ENCODE measurements around the gene CLEC20A. TPM values are rescaled to one million over a fixed set of nuclear protein-coding genes. Genes with fewer than 3 reads are reported as not detected.

The CLEC20A gene
- total RNA-seq, 1 experiment from 2014 or later = not detected

GRCh38 chr1:178456472-178456871 is 40.3 kb downstream of the CLEC20A start:
- DNase-seq = no peak
- Histone ChIP-seq H3K4me3 (ENCODE audit: insufficient read depth, low read depth, low read length) (no peak overlapping the region), H3K27me3 (ENCODE audit: control insufficient read depth, insufficient read depth, low read length) (no peaks in the 10 kb centered on the region), H3K36me3 (replicated peaks; ENCODE audit: control insufficient read depth, insufficient read depth, low read length) (peaks cover 8% of the 10 kb centered on the region)

- H3K4me3 ChIP-seq (ENCODE audit: insufficient read depth, low read depth, low read length) = no peak overlapping the region
- H3K27me3 ChIP-seq (ENCODE audit: control insufficient read depth, insufficient read depth, low read length) = no peaks in the 10 kb centered on the region
- H3K36me3 ChIP-seq (replicated peaks; ENCODE audit: control insufficient read depth, insufficient read depth, low read length) = peaks cover 5% of the 10 kb centered on the region
- no peak for DNase-seq
Measured at GRCh38 chr1:178452013-178452412, 44.8 kb downstream of the CLEC20A start.

- Histone ChIP-seq H3K4me3 (ENCODE audit: insufficient read depth, low read depth, low read length) (no peak overlapping the region), H3K36me3 (replicated peaks; ENCODE audit: control insufficient read depth, insufficient read depth, low read length) (peaks cover 5% of the 10 kb centered on the region), H3K27me3 (ENCODE audit: control insufficient read depth, insufficient read depth, low read length) (no peaks in the 10 kb centered on the region)
- no peak for DNase-seq
Measured at GRCh38 chr1:178451529-178451928, 45.2 kb downstream of the CLEC20A start.

GRCh38 chr1:178450871-178451270 is 45.9 kb downstream of the CLEC20A start:
- Histone ChIP-seq H3K27me3 (ENCODE audit: control insufficient read depth, insufficient read depth, low read length) (no peaks in the 10 kb centered on the region), H3K36me3 (replicated peaks; ENCODE audit: control insufficient read depth, insufficient read depth, low read length) (peaks cover 5% of the 10 kb centered on the region), H3K4me3 (ENCODE audit: insufficient read depth, low read depth, low read length) (no peak overlapping the region)
- no peak for DNase-seq

GRCh38 chr1:178442925-178443324 is 53.8 kb downstream of the CLEC20A start:
- peaks cover 6% of the 10 kb centered on the region for H3K36me3 ChIP-seq (replicated peaks; ENCODE audit: control insufficient read depth, insufficient read depth, low read length)
- DNase-seq = no peak
- H3K4me3 ChIP-seq (ENCODE audit: insufficient read depth, low read depth, low read length) = no peak overlapping the region
- no peaks in the 10 kb centered on the region for H3K27me3 ChIP-seq (ENCODE audit: control insufficient read depth, insufficient read depth, low read length)

GRCh38 chr1:178438432-178438831 is 58.3 kb downstream of the CLEC20A start:
- H3K27me3 ChIP-seq (ENCODE audit: control insufficient read depth, insufficient read depth, low read length) = no peaks in the 10 kb centered on the region
- peaks cover 6% of the 10 kb centered on the region for H3K36me3 ChIP-seq (replicated peaks; ENCODE audit: control insufficient read depth, insufficient read depth, low read length)
- DNase-seq = no peak
- H3K4me3 ChIP-seq (ENCODE audit: insufficient read depth, low read depth, low read length) = no peak overlapping the region

- Histone ChIP-seq H3K36me3 (replicated peaks; ENCODE audit: control insufficient read depth, insufficient read depth, low read length) (peaks cover 2% of the 10 kb centered on the region; the same call in 1 of the 2 replicates), H3K4me3 (ENCODE audit: insufficient read depth, low read depth, low read length) (no peak overlapping the region), H3K27me3 (ENCODE audit: control insufficient read depth, insufficient read depth, low read length) (no peaks in the 10 kb centered on the region)
- DNase-seq = no peak
Measured at GRCh38 chr1:178436899-178437298, 59.9 kb downstream of the CLEC20A start.

- Histone ChIP-seq H3K4me3 (ENCODE audit: insufficient read depth, low read depth, low read length) (no peak overlapping the region), H3K27me3 (ENCODE audit: control insufficient read depth, insufficient read depth, low read length) (no peaks in the 10 kb centered on the region), H3K36me3 (replicated peaks; ENCODE audit: control insufficient read depth, insufficient read depth, low read length) (no peaks in the 10 kb centered on the region)
- DNase-seq = no peak
Measured at GRCh38 chr1:178434899-178435435, 61.8 kb downstream of the CLEC20A start.

- Histone ChIP-seq H3K4me3 (ENCODE audit: insufficient read depth, low read depth, low read length) (no peak overlapping the region), H3K36me3 (replicated peaks; ENCODE audit: control insufficient read depth, insufficient read depth, low read length) (no peaks in the 10 kb centered on the region), H3K27me3 (ENCODE audit: control insufficient read depth, insufficient read depth, low read length) (no peaks in the 10 kb centered on the region)
- no peak for DNase-seq
Measured at GRCh38 chr1:178434360-178434759, 62.4 kb downstream of the CLEC20A start.

Other genes with a start within 250 kb of the CLEC20A start
- gene TEX35, start 16.1 kb upstream of the CLEC20A start, total RNA-seq (2014; rRNA removed; shearing (Covaris generic)) = not detected in 2 replicates
- 41.4 and 43.4 TPM in 2 replicates for gene RALGPS2, start 228.3 kb upstream of the CLEC20A start, total RNA-seq (2014; rRNA removed; shearing (Covaris generic))